Parathyroid adenoma (tissue), 2 donors: ENCODE results near the gene XYLB.

ENCODE experiments used
- H2AFZ ChIP-seq: fragments of 300-600 bp; sonication (generic); one replicate; pipeline ENCODE4 v1.7.0; 2017; ENCODE audit warnings: antibody characterized with exemption, mild to moderate bottlenecking
- H3K27ac ChIP-seq: fragments of 300-600 bp; sonication (generic); one replicate; pipeline ENCODE4 v1.7.0; 2017
- H3K27me3 ChIP-seq: fragments of 300-600 bp; sonication (generic); one replicate; pipeline ENCODE4 v1.7.0; 2017; ENCODE audit warnings: low read length; ENCODE audit not compliant: control insufficient read depth, insufficient read depth
- H3K36me3 ChIP-seq: fragments of 300-600 bp; sonication (generic); one replicate; pipeline ENCODE4 v1.7.0; 2017; ENCODE audit warnings: low read length; ENCODE audit not compliant: control insufficient read depth, insufficient read depth
- H3K4me1 ChIP-seq: fragments of 300-600 bp; sonication (generic); one replicate; pipeline ENCODE4 v1.7.0; 2017; ENCODE audit warnings: control low read depth
- H3K4me2 ChIP-seq: fragments of 300-600 bp; sonication (generic); one replicate; pipeline ENCODE4 v1.7.0; 2017; ENCODE audit warnings: low read length
- H3K4me3 ChIP-seq: fragments of 300-600 bp; sonication (generic); one replicate; pipeline ENCODE4 v1.7.0; 2017; ENCODE audit warnings: low read depth, low read length
- H3K79me2 ChIP-seq: fragments of 300-600 bp; sonication (generic); one replicate; pipeline ENCODE4 v1.7.0; 2017; ENCODE audit warnings: control low read depth
- H3K9ac ChIP-seq: fragments of 300-600 bp; sonication (generic); one replicate; pipeline ENCODE4 v1.7.0; 2017; ENCODE audit warnings: mild to moderate bottlenecking
- H3K9me3 ChIP-seq: fragments of 300-600 bp; sonication (generic); one replicate; pipeline ENCODE4 v1.7.0; 2017; ENCODE audit warnings: low read length; ENCODE audit not compliant: control insufficient read depth
- CTCF ChIP-seq: fragments of 300-600 bp; sonication (generic); IDR thresholded peaks from one replicate; pipeline ENCODE4 v1.7.0; 2017; ENCODE audit warnings: antibody characterized with exemption, mild to moderate bottlenecking
- donor health status: primary hyperparathyroidism.

The XYLB gene

GRCh38 chr3:38362825-38363224 is 16.2 kb downstream of the XYLB start:
- Histone ChIP-seq H3K4me1 (no peaks in the 10 kb centered on the region), H3K27me3 (no peaks in the 10 kb centered on the region), H3K9ac (no peak overlapping the region), H3K4me3 (no peak overlapping the region), H3K79me2 (no peaks in the 10 kb centered on the region), H3K9me3 (no peaks in the 10 kb centered on the region), H3K4me2 (no peak overlapping the region), H3K36me3 (no peaks in the 10 kb centered on the region), H3K27ac (no peak overlapping the region), H2AFZ (no peak overlapping the region)
- no peak for TF ChIP-seq CTCF

GRCh38 chr3:38364721-38365400 is 18.3 kb downstream of the XYLB start:
- Histone ChIP-seq H3K4me1 (no peaks in the 10 kb centered on the region), H3K4me2 (no peak overlapping the region), H3K27me3 (no peaks in the 10 kb centered on the region), H2AFZ (no peak overlapping the region), H3K36me3 (no peaks in the 10 kb centered on the region), H3K9me3 (no peaks in the 10 kb centered on the region), H3K9ac (no peak overlapping the region), H3K79me2 (no peaks in the 10 kb centered on the region), H3K27ac (no peak overlapping the region), H3K4me3 (no peak overlapping the region)
- no peak for TF ChIP-seq CTCF

- Histone ChIP-seq H3K27ac (no peak overlapping the region), H3K27me3 (no peaks in the 10 kb centered on the region), H3K4me2 (no peak overlapping the region), H3K4me1 (no peaks in the 10 kb centered on the region), H3K79me2 (no peaks in the 10 kb centered on the region), H2AFZ (no peak overlapping the region), H3K36me3 (no peaks in the 10 kb centered on the region), H3K4me3 (no peak overlapping the region), H3K9me3 (no peaks in the 10 kb centered on the region), H3K9ac (no peak overlapping the region)
- TF ChIP-seq CTCF = no peak
These were observed 19.0 kb downstream of the XYLB start for GRCh38 chr3:38365469-38366062.

- H2AFZ ChIP-seq = no peak overlapping the region
- no peaks in the 10 kb centered on the region for H3K79me2 ChIP-seq
- H3K9me3 ChIP-seq = no peaks in the 10 kb centered on the region
- H3K4me1 ChIP-seq = no peaks in the 10 kb centered on the region
- H3K4me2 ChIP-seq = no peak overlapping the region
- H3K27ac ChIP-seq = no peak overlapping the region
- no peaks in the 10 kb centered on the region for H3K27me3 ChIP-seq
- no peak for TF ChIP-seq CTCF
- H3K36me3 ChIP-seq = no peaks in the 10 kb centered on the region
- H3K4me3 ChIP-seq = no peak overlapping the region
- no peak overlapping the region for H3K9ac ChIP-seq
These were observed 19.5 kb downstream of the XYLB start for GRCh38 chr3:38366082-38366481.

- no peaks in the 10 kb centered on the region for H3K9me3 ChIP-seq
- no peaks in the 10 kb centered on the region for H3K79me2 ChIP-seq
- H3K36me3 ChIP-seq = no peaks in the 10 kb centered on the region
- no peak overlapping the region for H2AFZ ChIP-seq
- H3K4me2 ChIP-seq = no peak overlapping the region
- no peak for TF ChIP-seq CTCF
- H3K4me1 ChIP-seq = no peaks in the 10 kb centered on the region
- no peaks in the 10 kb centered on the region for H3K27me3 ChIP-seq
- H3K27ac ChIP-seq = no peak overlapping the region
- no peak overlapping the region for H3K4me3 ChIP-seq
- no peak overlapping the region for H3K9ac ChIP-seq
These were observed 21.2 kb downstream of the XYLB start for GRCh38 chr3:38367779-38368178.
